Measurements from ENCODE around the gene PICALM. TPM values are rescaled to one million over a fixed set of nuclear protein-coding genes. Genes with fewer than 3 reads are reported as not detected.

PICALM gene
- total RNA-seq, 1 experiment from 2014 or later, result 321 TPM

DNA sequence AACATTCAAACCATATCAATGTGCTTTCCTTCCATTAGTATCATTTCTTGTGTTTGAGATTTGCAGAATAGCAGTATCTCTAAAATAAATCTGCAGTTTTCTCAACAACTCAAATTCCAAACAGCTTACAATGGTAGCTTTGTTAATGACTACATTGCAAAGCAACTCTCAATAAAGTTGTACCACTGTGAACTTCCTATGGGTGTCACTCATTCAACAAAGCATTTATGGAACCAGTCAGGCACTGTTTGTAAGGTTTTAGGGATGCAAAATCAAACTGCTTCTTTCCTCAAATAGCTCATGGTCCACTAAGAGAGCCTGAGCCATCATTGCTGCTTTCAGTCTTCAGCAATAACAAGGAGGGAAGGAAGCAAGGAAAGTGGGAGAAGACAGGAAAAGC is 122.7 kb downstream of the PICALM start:
- Mint-ChIP-seq H3K27ac (ENCODE audit: unreplicated experiment) (no peak overlapping the region), H3K27me3 (ENCODE audit: insufficient read depth, unreplicated experiment) (no peaks in the 10 kb centered on the region), H3K4me1 (ENCODE audit: low read depth, unreplicated experiment) (peaks cover 5% of the 10 kb centered on the region), H3K36me3 (ENCODE audit: insufficient read depth, unreplicated experiment) (peaks cover 21% of the 10 kb centered on the region), H3K4me3 (ENCODE audit: unreplicated experiment) (no peak overlapping the region), H3K9me3 (ENCODE audit: unreplicated experiment) (no peaks in the 10 kb centered on the region)
- peaks cover 9% of the 10 kb centered on the region; the same call in 1 of the 2 replicates for H3K4me1 ChIP-seq
- peaks cover 11% of the 10 kb centered on the region; the same call in 1 of the 2 replicates for H3K9me3 ChIP-seq
- no peak for DNase-seq
- H3K27me3 ChIP-seq (replicated peaks; ENCODE audit: control insufficient read depth, insufficient read depth, low read length), result no peaks in the 10 kb centered on the region
- CTCF ChIA-PET, result interaction anchor here (0.5 to 1.3 kb wide), 5 partner anchors 74 to 395 kb away, joined by 3 to 5 read pairs (median 4); partner anchors contain the start of gene CCDC83
- no TSS peak for BruUV-seq (replicated peaks)
- intact Hi-C loops (cut with micrococcal nuclease; ENCODE audit: unreplicated experiment), result loop anchor here (1.0 to 10.0 kb wide), 3 partner anchors 251 to 351 kb away; no protein-coding TSS in a partner anchor
- POLR2A ChIA-PET, result interaction anchor here (0.5 to 1.2 kb wide), 2 partner anchors 23 to 299 kb away, joined by 3 to 4 read pairs; partner anchors contain the start of gene EED
- TF ChIP-seq, protein P1, sequence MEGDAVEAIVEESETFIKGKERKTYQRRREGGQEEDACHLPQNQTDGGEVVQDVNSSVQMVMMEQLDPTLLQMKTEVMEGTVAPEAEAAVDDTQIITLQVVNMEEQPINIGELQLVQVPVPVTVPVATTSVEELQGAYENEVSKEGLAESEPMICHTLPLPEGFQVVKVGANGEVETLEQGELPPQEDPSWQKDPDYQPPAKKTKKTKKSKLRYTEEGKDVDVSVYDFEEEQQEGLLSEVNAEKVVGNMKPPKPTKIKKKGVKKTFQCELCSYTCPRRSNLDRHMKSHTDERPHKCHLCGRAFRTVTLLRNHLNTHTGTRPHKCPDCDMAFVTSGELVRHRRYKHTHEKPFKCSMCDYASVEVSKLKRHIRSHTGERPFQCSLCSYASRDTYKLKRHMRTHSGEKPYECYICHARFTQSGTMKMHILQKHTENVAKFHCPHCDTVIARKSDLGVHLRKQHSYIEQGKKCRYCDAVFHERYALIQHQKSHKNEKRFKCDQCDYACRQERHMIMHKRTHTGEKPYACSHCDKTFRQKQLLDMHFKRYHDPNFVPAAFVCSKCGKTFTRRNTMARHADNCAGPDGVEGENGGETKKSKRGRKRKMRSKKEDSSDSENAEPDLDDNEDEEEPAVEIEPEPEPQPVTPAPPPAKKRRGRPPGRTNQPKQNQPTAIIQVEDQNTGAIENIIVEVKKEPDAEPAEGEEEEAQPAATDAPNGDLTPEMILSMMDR (IDR thresholded peaks at IDR 0.05; ENCODE audit: insufficient read depth in 1 of 2, low read depth in 1 of 2, low read length in 1 of 2, severe bottlenecking in 1 of 2, unreplicated experiment in 1 of 2), result no peak
- no peak overlapping the region for H3K4me3 ChIP-seq (ENCODE audit: low read depth, low read length)
- no peaks in the 10 kb centered on the region for H3K36me3 ChIP-seq (ENCODE audit: control insufficient read depth, insufficient read depth, low read length)

DNA sequence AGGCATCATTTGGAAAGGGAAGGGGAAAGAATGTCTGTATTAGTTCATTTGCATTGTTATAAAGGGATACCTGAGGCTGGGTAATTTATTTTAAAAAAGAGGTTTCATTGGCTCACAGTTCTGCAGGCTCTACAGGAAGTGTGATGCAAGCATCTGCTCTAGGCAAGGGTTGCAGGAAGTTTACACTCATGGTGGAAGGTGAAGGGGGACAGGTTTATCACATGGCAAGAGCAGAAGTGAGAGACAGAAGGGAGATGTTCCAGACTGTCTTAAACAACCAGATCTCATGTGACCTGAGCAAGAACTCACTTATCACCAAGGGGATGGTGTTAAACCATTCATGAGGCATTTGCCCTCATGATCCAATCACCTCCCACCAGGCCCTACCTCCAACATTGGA is 123.1 kb downstream of the PICALM start:
- ChIA-PET CTCF (interaction anchor here (0.5 to 1.3 kb wide), 4 partner anchors 75 to 396 kb away, joined by 3 to 5 read pairs (median 4); partner anchors contain the start of gene CCDC83), POLR2A (interaction anchor here (1.2 kb wide), 1 partner anchor 299 kb away, joined by 3 read pairs; the partner anchor contains the start of gene EED)
- Mint-ChIP-seq H3K4me3 (ENCODE audit: unreplicated experiment) (no peak overlapping the region), H3K4me1 (ENCODE audit: low read depth, unreplicated experiment) (peaks cover 5% of the 10 kb centered on the region), H3K27me3 (ENCODE audit: insufficient read depth, unreplicated experiment) (no peaks in the 10 kb centered on the region), H3K27ac (ENCODE audit: unreplicated experiment) (no peak overlapping the region), H3K9me3 (ENCODE audit: unreplicated experiment) (no peaks in the 10 kb centered on the region), H3K36me3 (ENCODE audit: insufficient read depth, unreplicated experiment) (peaks cover 17% of the 10 kb centered on the region)
- Histone ChIP-seq H3K4me1 (peaks cover 9% of the 10 kb centered on the region; the same call in 1 of the 2 replicates), H3K9me3 (peaks cover 13% of the 10 kb centered on the region; the same call in 1 of the 2 replicates), H3K36me3 (ENCODE audit: control insufficient read depth, insufficient read depth, low read length) (no peaks in the 10 kb centered on the region), H3K4me3 (ENCODE audit: low read depth, low read length) (no peak overlapping the region), H3K27me3 (replicated peaks; ENCODE audit: control insufficient read depth, insufficient read depth, low read length) (no peaks in the 10 kb centered on the region)
- DNase-seq, result no peak
- intact Hi-C loops (cut with micrococcal nuclease; ENCODE audit: unreplicated experiment), result loop anchor here (1.0 to 10.0 kb wide), 3 partner anchors 251 to 351 kb away; no protein-coding TSS in a partner anchor
- BruUV-seq (replicated peaks), result no TSS peak
- TF ChIP-seq, protein P1 (IDR thresholded peaks at IDR 0.05; ENCODE audit: insufficient read depth in 1 of 2, low read depth in 1 of 2, low read length in 1 of 2, severe bottlenecking in 1 of 2, unreplicated experiment in 1 of 2), result no peak

DNA sequence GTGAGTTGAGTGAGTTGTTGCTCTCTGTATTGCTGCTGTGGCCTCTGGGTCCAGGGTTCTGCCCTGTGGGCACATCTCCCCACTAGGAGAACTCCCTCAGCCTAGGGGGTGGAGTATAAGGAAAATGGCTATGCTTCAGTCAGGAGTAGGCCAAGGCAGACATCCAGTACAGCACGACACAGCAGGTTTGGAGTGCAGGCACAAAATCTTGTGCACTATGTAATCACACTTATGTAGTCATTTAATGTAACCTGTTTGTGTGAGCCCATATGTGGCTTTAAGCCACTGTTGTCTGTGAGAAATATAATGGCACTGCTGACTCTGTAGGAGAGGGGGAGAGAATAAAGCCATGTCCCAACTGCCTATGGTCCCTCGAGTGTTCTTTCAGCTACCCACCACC is 123.6 kb downstream of the PICALM start:
- Mint-ChIP-seq H3K36me3 (ENCODE audit: insufficient read depth, unreplicated experiment) (peaks cover 13% of the 10 kb centered on the region), H3K4me1 (ENCODE audit: low read depth, unreplicated experiment) (peaks cover 5% of the 10 kb centered on the region), H3K4me3 (ENCODE audit: unreplicated experiment) (no peak overlapping the region), H3K9me3 (ENCODE audit: unreplicated experiment) (no peaks in the 10 kb centered on the region), H3K27ac (ENCODE audit: unreplicated experiment) (no peak overlapping the region), H3K27me3 (ENCODE audit: insufficient read depth, unreplicated experiment) (no peaks in the 10 kb centered on the region)
- TF ChIP-seq, protein P1 (IDR thresholded peaks at IDR 0.05; ENCODE audit: insufficient read depth in 1 of 2, low read depth in 1 of 2, low read length in 1 of 2, severe bottlenecking in 1 of 2, unreplicated experiment in 1 of 2), result no peak
- H3K36me3 ChIP-seq (ENCODE audit: control insufficient read depth, insufficient read depth, low read length), result no peaks in the 10 kb centered on the region
- BruUV-seq (replicated peaks), result no TSS peak
- H3K4me1 ChIP-seq, result peaks cover 9% of the 10 kb centered on the region; the same call in 1 of the 2 replicates
- H3K9me3 ChIP-seq, result peaks cover 14% of the 10 kb centered on the region; the same call in 1 of the 2 replicates
- ChIA-PET CTCF (no interaction called here), POLR2A (no interaction called here)
- no peak for DNase-seq
- H3K27me3 ChIP-seq (replicated peaks; ENCODE audit: control insufficient read depth, insufficient read depth, low read length), result no peaks in the 10 kb centered on the region
- H3K4me3 ChIP-seq (ENCODE audit: low read depth, low read length), result no peak overlapping the region
- intact Hi-C loops (cut with micrococcal nuclease; ENCODE audit: unreplicated experiment), result loop anchor here (10.0 kb wide), 2 partner anchors 250 to 350 kb away; no protein-coding TSS in a partner anchor

All from Caco-2 (cell line).